ENCODE results near the gene GALK2.

The GALK2 gene

DNA sequence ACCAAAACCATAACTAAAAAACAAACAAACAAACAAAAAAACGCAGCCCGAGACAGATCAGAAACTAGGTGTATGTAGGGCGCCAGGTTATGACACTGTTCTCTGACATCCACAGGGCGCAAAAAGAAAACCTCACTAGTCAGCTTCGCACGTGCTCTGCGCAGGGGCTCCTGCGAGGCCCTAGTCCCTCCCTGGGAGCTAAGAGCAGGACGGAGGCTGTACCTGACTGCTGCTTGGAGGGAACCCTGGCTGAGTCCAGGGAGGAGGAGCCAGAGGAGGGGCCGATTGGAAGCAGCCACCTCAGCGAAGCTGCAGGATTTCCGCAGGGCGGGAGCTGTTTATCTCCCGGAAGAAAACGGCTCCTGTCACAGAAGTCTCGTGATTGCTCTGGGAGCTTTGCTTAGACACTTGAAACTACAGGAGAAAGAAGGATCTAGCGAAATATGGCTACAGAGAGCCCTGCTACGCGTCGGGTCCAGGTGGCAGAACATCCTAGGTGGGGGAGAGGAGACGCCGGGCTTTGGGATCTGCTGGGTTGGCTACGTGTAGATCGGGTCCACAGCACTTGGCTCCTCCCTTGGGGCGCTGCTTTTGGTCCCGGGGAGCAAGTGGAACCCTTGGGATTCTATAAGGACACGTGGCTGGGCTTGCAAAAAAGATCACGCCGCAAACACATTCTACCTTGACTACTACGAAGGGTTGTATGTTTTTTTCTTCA lies at the start of gene GALK2:
TSS of gene GALK2 (plus strand) at position 368 of the 718 bp plus-strand sequence. CDS start at position 444, 76 bp downstream.
- DNase-seq (ENCODE audit: low spot score) = no peak

DNA sequence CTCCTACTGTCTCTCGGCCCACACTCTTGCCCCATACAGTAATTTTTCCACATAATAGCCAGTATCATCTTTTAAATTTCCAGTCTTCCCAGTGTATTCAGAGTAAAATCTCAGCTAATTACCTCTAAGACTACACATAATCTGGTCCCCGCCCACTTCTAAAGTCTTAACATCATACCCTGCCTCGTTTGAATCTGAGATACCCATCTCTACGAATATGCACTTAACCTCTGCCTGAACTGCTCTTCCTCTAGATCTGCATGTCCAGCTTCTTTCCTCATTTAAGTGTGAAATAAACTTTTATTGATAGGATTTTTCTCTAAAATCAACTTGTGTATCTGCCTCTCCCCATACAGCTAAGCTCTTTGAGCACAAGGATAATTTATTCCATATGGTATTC lies 49.2 kb upstream of the GALK2 start:
- DNase-seq (ENCODE audit: low spot score) = no peak

DNA sequence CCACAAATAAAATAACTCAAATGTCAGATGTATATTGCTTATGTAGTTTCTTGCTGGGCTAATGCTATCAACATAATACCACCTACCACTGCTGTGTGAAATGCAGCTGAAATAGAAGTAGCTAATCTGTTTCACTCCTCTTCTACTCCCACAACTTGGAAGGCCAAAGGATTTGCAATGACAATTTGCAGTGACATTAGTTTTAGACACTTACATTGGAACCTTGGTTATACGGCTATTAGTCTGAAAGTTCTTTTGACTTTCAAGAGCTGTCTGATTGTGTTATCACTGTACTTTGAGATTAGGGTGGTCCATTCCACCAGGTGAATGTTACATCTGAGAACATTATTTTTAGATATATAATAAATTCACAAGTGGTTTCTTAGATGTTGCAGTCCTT lies 48.1 kb upstream of the GALK2 start:
- DNase-seq (ENCODE audit: low spot score) = no peak

DNA sequence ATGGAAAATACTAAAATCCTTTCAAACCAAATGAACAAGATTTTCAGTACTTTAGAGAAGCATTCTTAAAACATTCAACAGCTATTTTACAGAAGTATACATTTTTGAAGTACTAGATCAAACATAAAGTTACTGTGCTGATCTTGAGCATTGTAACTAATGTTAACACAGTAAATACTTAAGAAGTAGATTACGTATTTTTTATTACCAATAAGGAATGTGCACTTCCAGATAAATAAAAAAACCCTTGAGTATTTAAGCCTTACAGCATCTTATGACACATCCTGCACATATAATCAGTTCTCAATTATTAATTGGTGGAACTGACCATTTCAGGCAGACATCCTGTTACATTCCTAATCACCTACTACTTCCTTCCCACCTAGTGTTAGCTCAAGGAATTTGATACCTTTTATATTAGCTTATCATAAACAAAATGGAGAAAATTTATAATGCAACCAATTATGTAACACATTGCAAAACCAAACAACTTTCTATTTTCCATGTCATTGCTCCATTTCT lies 47.4 kb upstream of the GALK2 start:
- no peak for DNase-seq (ENCODE audit: low spot score)

DNA sequence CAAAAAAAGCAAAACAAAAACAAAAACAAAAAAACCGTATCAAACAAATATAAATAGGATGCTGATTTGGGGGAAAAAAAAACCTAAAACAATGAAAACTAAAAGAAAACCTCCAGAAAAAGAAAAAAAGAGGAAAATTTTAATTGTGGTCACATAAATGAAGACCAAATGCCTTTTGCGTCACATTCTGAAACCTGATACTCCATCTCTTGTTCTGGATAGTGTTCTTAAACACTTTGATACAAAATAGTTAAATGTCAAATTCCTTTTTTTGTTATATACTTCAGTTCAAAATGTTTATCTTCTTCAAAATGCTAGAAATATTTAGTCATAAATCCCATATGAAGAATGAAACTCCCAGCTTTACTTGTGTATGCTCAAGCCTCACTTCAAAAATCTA lies 45.7 kb upstream of the GALK2 start:
- DNase-seq (ENCODE audit: low spot score) = no peak

DNA sequence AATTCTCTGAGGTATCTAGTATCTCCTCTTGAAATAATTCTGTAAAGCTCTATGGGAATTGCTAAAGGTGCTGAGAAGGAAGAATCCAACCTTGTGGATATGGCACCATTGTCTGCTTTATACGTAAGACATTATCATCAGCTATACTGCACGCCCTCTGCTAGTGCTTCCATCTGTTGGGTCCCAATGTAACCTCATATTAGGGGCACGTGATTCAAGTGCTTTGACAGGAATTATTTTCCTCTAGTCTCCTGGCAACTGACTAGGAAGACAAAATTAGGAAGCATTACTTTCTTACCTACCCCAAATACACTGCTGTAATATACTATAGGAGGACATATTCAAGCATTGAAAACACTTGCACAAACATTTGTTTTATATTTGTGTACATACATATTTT lies 38.6 kb upstream of the GALK2 start:
- no peak for DNase-seq (ENCODE audit: low spot score)

DNA sequence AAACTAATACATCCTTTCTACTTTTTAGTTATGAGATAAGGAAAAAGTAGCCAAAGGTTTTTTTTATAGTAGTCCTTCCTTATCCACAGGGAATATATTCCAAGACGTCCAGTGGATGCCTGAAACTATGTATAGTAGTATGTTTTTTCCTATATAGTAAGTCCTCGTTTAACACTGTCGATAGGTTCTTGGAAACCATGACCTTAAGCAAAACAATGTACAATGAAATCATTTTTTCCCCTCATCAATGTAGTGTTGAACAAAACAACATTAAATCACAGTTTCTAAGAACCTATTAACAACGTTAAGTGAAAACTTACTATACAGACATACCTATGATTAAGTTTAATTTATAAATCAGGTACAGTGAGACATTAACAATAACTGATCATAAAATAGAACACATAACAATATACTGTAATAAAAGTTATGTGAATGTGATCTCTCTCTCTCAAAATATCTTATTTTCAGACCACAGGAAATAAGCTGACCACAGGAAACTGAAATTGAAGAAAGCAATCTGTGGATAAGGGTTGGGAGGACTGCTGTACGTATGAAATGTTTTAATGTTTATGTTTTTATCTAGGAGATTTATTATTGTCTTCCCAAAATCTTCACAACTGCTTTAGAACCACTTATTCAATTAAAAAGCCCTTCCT lies 35.2 kb upstream of the GALK2 start:
- DNase-seq (ENCODE audit: low spot score) = no peak

DNA sequence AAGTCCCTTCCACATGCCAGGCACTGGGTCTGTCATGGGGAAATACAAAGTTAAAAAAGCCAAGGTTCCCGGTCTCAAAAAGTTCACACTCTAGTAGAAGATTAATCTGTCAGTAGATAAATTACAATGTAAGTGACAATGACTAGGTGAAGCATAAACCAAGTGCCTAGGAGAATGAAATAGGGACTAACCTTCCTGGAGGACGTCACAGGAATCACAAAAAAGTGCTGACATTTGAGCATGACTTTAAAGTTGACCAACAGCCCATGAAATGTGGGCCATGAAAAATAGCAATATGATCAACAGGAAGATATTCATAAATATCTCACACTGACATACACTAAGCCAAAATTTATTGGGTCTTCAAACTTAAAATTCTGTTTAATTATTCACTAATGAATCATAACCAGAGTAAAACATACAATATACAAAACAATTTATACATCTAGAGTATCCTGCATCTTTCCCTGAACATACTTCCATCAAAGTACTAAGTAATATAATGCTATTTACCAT lies 34.6 kb upstream of the GALK2 start:
- DNase-seq (ENCODE audit: low spot score) = no peak

DNA sequence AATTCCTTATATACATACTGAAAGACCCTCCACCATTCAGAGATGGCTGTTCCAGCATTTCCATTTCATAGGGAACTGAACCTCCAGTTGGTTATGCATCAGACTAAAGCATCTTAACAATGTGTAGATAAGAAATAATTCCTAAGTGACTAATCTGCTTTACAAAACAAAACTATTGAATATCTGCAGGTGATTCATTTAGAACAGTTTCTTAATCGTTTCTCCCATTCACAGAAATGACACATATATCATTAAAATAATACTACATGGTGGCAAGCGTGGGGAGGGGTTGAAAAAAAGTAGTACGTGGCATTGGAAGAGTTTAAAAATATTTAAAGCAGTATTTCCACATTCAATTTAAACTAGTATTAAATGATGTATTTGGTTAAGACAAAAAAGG lies 34.1 kb upstream of the GALK2 start:
- DNase-seq (ENCODE audit: low spot score) = no peak

DNA sequence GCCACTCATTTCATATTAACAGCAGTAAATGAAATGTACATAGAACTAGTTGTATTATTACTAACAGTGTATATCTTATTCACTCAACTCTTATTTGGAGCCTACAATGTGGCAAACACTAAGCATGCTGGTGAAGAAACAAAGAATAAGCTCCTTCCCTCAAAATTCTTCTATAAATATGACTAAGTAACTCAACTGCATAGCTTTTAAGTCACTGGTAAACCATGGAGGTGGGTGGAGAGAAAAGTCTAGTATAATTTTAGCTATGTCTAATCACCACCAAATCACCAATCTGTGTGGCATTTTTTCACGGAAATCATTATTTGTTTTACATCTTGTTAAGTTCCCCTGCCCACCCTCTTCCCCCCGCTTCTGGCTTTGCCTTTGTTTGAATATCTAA lies 32.2 kb upstream of the GALK2 start:
- DNase-seq (ENCODE audit: low spot score) = no peak

DNA sequence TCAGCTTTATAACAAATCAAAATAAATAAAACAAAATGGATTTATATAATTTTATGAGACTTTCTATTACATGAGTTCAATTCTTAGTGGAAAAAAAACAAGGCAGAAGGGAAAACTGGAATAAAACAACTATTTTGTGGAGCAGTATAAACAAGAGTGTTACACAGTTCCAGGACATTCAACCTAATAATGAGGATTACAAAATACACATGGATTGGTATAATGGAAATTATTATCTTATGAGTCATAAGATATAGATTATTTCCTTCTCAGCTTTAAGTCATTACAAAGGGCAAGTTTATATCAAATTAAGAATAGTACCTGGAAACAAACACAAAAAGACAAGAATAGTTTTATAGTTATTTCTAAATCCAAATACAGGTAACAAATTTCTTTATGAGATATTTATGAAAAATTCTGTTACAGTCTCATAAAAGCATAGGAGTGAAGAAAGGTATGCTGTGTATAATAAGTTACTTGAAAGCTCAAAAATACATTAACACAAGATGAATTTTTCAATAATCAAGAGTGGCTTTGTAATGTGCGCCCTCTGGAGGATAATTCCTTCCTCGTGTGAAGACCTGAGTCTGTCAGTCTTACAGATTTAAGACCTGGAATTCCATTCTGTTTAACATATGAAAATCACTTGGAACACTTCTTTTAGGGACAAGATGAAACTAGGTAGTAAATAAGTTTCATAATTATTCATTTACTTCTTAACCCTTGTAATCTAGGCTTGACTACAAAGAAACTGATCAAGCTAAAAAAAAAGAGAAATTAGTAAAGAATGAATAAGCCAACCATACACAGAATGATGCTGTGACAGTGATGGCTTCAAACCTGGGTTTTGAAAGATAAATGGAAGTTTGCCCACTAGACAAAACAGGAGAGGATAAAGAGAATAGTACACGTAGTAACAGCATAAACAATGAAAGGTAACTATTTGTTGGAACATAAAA lies 24.1 kb upstream of the GALK2 start:
- peak; percentile 76 for DNase-seq (ENCODE audit: low spot score)

DNA sequence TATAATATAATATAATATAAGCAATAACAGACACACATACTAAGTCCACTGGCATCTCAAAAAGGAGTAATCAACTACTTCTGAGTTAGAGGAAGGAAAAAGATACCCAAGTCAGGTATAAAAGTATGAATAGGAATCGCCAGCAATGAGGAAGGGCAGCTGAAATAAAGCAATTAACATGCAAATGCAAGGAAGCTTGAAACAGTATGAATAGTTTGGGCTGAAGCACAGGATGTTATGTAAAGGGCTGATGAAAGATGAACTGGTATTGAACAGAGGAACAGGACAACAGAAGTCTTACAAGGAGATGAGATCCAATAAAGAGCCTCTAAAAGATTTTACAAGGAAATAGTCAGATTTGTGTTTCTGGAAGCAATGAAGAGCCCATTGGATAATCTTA lies 21.7 kb upstream of the GALK2 start:
- DNase-seq (ENCODE audit: low spot score) = no peak

DNA sequence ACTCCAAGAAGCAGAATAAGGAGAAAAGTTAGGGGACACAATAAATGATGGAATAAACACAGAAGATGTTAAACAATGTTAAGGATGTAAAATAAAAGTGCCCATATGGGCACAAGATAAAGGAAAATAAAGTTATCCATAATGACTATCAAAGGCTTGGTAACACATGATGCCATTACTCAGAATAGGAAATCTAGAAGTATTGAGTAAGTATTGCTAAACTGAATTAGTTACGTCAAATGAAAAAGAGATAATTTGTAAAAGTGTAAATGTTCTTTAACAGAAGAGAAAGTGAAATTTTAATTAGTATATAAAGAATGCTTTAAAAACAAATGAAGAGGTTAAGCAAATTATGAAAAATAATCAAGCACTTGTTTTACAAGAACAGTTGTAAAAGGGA lies 21.3 kb upstream of the GALK2 start:
- no peak for DNase-seq (ENCODE audit: low spot score)

DNA sequence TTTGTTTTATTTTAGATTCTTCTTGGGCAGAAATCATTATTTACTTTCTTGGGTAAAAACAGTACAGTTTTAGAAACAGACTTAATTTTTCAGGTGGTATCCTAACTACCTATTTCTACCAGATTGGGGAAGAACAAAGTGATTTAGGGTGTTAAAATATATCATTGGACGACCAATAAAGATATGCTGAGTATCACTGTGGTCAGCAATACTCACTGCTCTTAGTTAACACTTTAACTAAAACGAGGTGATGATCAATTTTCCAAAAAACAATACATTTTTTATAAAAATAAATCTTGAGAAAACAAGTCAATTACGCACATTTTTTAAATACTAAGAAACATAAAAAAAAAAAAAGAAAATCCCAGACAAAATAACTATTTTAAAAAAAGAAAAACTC lies 18.2 kb upstream of the GALK2 start:
- DNase-seq (ENCODE audit: low spot score) = no peak

DNA sequence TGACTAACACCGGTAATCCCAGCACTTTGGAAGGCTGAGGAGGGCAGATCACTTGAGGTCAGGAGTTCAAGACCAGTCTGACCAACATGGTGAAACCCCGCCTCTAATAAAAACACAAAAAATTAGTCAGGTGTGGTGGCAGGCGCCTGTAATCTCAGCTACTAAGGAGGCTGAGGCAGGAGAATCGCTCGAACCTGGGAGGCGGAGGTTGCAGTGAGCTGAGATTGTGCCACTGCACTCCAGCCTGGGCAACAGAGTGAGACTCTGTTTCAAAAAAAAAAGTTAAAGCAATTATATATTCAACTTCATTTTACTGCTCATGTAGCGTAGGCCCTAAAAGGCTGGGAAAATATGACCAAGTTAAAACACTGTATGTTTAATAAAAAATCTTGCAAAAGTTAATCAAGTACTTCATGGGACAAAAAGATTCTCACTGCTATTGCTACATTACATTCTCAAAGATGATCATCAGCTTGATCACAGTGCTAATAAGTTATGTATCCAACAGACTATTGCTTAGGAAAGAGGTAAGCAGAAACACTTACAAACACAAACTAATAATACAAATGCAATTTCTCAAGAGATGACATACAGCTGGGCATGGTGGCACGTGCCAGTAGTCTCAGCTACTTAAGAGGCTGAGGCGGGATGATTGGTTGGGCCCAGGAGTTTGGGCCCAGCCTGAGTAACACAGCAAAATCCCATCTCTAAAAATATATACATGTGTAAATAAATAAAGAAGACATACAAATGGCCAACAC lies 17.3 kb upstream of the GALK2 start:
- DNase-seq (ENCODE audit: low spot score) = no peak

DNA sequence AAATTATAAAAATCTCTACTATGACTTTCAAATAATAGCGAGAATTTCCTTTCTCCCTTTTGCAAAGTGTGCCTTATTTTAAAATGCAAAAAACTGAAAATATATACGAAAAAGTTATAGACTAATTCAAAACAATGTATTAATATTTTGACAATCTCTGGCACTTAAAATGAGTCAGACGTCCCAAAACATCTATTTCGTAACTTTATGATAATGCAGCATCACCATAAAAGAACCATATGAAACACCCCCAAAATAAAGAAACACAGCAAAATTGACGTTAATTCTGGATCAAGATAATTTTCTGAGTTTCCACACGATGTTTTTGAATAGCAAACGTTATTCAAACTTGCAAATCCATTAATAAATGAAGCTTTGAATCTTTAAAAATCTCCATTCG lies 15.7 kb upstream of the GALK2 start:
- no peak for DNase-seq (ENCODE audit: low spot score)

DNA sequence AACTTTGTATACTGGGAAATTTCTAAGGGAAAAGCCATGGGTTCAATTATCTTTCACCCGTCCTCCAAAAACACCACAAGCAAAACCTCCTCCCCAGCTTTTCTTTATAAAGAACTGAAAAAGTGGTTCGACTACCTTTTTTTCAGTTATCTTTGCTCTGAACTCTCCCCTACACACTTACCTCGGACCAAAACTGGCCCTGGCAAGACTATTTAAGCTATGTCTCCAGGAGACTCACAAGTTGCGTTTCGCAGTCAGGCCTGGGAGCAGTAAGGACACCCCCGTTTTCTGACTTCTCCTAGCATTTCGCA lies 15.3 kb upstream of the GALK2 start:
- DNase-seq (ENCODE audit: low spot score) = no peak

DNA sequence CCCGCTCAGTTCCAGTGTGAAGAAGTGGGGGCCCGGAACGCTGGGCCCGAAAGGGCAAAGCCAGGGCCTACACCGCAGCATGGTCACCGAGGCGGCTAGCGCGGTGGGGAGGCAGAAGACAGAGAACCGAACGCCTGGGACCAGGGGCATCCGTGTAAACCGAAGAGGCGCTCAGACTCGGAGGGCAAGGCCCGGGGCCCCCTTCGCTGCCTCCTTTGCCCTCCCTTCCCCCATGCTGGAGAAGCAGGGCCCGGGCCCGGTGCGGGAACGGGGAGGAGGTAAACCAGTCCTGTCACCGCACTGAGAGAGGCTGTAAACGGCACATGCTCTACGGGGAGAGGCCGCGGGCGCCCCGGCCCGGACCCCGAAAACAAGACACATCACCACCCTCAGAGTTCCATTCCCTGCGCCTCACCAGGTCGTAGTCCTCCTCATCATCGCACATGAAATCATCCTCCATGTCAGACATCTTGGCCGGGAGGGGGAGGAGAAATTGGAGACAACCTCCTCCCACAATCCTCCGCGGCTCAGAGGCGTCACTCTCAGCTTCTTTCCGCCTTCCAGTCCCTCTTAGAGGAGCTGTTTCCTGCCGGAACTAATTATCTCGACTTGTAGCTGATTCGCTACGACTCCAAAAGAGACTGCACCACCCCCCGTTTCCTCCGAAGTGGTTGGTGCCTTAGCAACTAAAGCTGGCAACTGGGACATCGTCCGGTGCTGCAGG lies 14.8 kb upstream of the GALK2 start, which contains the start of gene COPS2:
TSS of gene COPS2 (minus strand) at position 490 of the 724 bp plus-strand sequence. CDS start at position 469, 21 bp downstream.
- peak; percentile 99 for DNase-seq (ENCODE audit: low spot score)

DNA sequence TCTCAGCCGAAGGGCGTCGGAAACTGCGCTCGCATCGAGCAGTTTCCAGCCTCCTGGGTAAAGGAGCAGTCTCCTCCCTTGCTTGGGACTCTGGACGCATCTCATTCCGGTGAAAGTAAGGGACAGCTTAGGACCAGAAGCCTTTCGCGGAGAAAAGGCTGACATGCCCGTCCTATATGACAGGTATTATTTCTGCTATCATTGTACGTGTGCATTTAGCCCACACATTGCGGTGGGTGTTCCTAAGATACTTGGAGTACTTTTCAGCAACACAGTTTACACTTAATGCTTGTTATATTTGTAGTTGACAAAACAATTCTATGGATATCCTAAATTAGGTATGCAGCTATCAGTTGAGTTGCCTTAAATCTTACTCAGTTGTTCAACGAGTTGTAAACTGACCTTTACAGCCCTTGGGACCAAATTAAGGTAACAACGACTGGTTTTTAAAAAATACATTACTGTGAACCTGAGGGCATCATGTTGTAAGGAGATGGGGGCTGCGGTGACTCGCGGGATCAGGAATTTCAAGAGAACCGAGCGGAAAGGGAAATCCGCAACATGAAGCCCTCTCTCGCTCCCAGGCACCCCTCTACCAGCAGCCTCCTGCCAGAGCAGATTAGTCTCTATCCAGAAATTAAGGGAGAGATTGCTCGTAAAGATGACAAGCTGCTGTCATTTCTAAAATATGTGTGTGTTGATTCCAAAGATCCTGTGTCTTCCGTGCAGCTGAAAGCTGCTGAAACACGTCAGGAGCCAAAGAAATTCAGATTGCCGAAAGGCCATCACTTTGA lies 14.0 kb upstream of the GALK2 start:
- DNase-seq (ENCODE audit: low spot score) = no peak

DNA sequence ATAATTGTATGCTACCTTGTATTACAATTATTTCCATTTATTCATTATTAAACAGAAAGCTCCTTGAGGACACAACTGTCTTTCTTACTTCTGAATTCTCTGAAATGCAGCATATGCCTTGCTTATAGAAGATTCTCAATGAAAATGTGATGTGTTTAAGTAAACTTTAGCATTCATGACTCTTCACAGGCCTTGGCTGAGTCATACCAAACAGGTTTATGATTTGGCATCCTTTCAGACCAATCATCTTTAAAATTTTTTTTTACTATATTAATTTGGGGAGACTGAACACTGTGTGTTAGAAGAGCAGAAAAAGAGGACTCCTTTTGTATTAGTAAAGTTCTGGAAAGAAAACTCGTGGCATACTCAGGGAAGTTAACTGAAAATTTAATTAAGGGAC lies 6.4 kb upstream of the GALK2 start:
- no peak for DNase-seq (ENCODE audit: low spot score)

Measured in NAMALWA (cell line).